HCT116 (cell line): ENCODE data around the gene NEK6. TPM values are rescaled to one million over a fixed set of nuclear protein-coding genes. Genes with fewer than 3 reads are reported as not detected.

Experiments
- ATAC-seq: fragments of 200-7000 bp; cut with Tn5 transposase; 2 replicates; pipeline ENCODE4 v1.9.1; 2020; ENCODE audit warnings: mild to moderate bottlenecking, moderate library complexity
- BruUV-seq: library from RNA; stranded (reverse); fragments of 400-500 nt; replicated peaks from 2 replicates; lab custom pipeline; 2021; lab: Mats Ljungman, UMichigan
- CTCF ChIA-PET: fragments of 300-600 bp; sonication (Branson Sonifier 250); formaldehyde crosslinking; loops from one replicate; lab custom pipeline; 2021; ENCODE audit warnings: antibody characterized with exemption; lab: Charles Lee
- POLR2A ChIA-PET: fragments of 300-600, 350-600 bp; sonication (Branson Sonifier 250); formaldehyde crosslinking; loops from one replicate; lab custom pipeline; 2021; ENCODE audit warnings: antibody characterized with exemption; lab: Charles Lee
- RAD21 ChIA-PET, 2 experiments: fragments of 300-600 bp; sonication (Branson Sonifier 250); formaldehyde crosslinking; loops; one replicate each; lab custom pipeline; 2023; ENCODE audit warnings: low total read pairs in 2 of 2; ENCODE audit not compliant: uncharacterized antibody in 2 of 2, unreplicated experiment in 2 of 2, low non-redundant PET in 1 of 2; lab: Charles Lee
- DNase-seq: peaks from one replicate; pipeline ENCODE4 v3.0.0-alpha.2; 2010; ENCODE audit warnings: low read depth, low spot score
- H2AFZ ChIP-seq: fragments of 200-600 bp; shearing (Covaris generic), sonication (generic); 2 replicates; pipeline ENCODE4 v1.6.1; 2017; ENCODE audit warnings: low read depth, mixed run types, mixed read lengths, antibody characterized with exemption, low read length; ENCODE audit not compliant: poor library complexity, severe bottlenecking
- H3K27ac ChIP-seq: 2 replicates; pipeline ENCODE4 v1.5.1; 2012; ENCODE audit warnings: low read depth, low read length
- H3K27me3 ChIP-seq: fragments of 200-600 bp; sonication (generic); 2 replicates; pipeline ENCODE4 v1.6.1; 2016; ENCODE audit warnings: mixed run types, low read length, mixed read lengths; ENCODE audit not compliant: insufficient read depth
- H3K36me3 ChIP-seq, 2 experiments: fragments of 200-500 bp in 1 of 2; fragments of 200-600 bp in 1 of 2; sonication (Bioruptor generic) in 1 of 2; sonication (generic) in 1 of 2; 2 replicates each; pipeline versions ENCODE4 v1.5.1 to v1.6.1; 2014 to 2016; ENCODE audit warnings: low read length in 2 of 2, inconsistent platforms in 1 of 2, mixed read lengths in 1 of 2, mixed run types in 1 of 2; ENCODE audit not compliant: insufficient read depth in 2 of 2, control insufficient read depth in 1 of 2
- H3K4me1 ChIP-seq, 2 experiments: fragments of 200-600 bp in 1 of 2; sonication (generic) in 1 of 2; 2 replicates each; pipeline versions ENCODE4 v1.5.1 to v1.6.1; 2012 to 2017; ENCODE audit warnings: low read length in 2 of 2, inconsistent platforms in 1 of 2, mild to moderate bottlenecking in 1 of 2, mixed read lengths in 1 of 2, mixed run types in 1 of 2, moderate library complexity in 1 of 2; ENCODE audit not compliant: insufficient read depth in 2 of 2, control insufficient read depth in 1 of 2
- H3K4me2 ChIP-seq: fragments of 200-600 bp; sonication (generic); 2 replicates; pipeline ENCODE4 v1.6.1; 2017; ENCODE audit warnings: mixed run types, low read length, mixed read lengths
- H3K4me3 ChIP-seq, 2 experiments: fragments of 200-600 bp in 1 of 2; sonication (generic) in 1 of 2; replicated peaks in 1 of 2; 2 replicates each; pipeline ENCODE4 v1.5.1; 2011 to 2016; ENCODE audit warnings: low read length in 2 of 2, control low read depth in 1 of 2, low read depth in 1 of 2, mild to moderate bottlenecking in 1 of 2, mixed read lengths in 1 of 2, mixed run types in 1 of 2
- H3K79me2 ChIP-seq: fragments of 200-600 bp; sonication (generic); 2 replicates; pipeline ENCODE4 v1.6.1; 2017; ENCODE audit warnings: mild to moderate bottlenecking, mixed run types, low read length, moderate library complexity, mixed read lengths; ENCODE audit not compliant: insufficient read depth
- H3K9ac ChIP-seq: fragments of 200-600 bp; sonication (generic); 2 replicates; pipeline ENCODE4 v1.6.1; 2016; ENCODE audit warnings: low read length, mixed read lengths
- H3K9me2 ChIP-seq: fragments of 200-600 bp; sonication (generic), shearing (Covaris generic); 2 replicates; pipeline ENCODE4 v1.6.1; 2017; ENCODE audit warnings: mixed run types, mild to moderate bottlenecking, moderate library complexity; ENCODE audit not compliant: insufficient read depth
- H3K9me3 ChIP-seq, 2 experiments: fragments of 200-500 bp in 1 of 2; fragments of 200-600 bp in 1 of 2; sonication (Bioruptor generic) in 1 of 2; sonication (generic) in 1 of 2; 2 replicates each; pipeline ENCODE4 v1.6.1; 2014 to 2017; ENCODE audit warnings: low read length in 2 of 2, mixed read lengths in 2 of 2, inconsistent platforms in 1 of 2, low read depth in 1 of 2, mild to moderate bottlenecking in 1 of 2, mixed run types in 1 of 2, moderate library complexity in 1 of 2; ENCODE audit not compliant: control insufficient read depth in 1 of 2, insufficient read depth in 1 of 2
- H4K20me1 ChIP-seq: fragments of 200-600 bp; sonication (generic), shearing (Covaris generic); 2 replicates; pipeline ENCODE4 v1.6.1; 2017; ENCODE audit warnings: mixed run types, mild to moderate bottlenecking, moderate library complexity; ENCODE audit not compliant: insufficient read depth
- ATF3 ChIP-seq: IDR thresholded peaks from 2 replicates; pipeline ENCODE4 v1.6.1; 2012
- CEBPB ChIP-seq: IDR thresholded peaks from 2 replicates; pipeline ENCODE4 v1.6.1; 2012; ENCODE audit warnings: low read depth
- EGR1 ChIP-seq: IDR thresholded peaks from 2 replicates; pipeline ENCODE4 v1.6.1; 2012; ENCODE audit warnings: low read depth
- ELF1 ChIP-seq: IDR thresholded peaks from 2 replicates; pipeline ENCODE4 v1.6.1; 2012; ENCODE audit warnings: low read depth, borderline replicate concordance
- EZH2phosphoT487 ChIP-seq: fragments of 200-600 bp; IDR thresholded peaks from 2 replicates; pipeline ENCODE4 v1.6.1; 2018; ENCODE audit warnings: antibody characterized with exemption, borderline replicate concordance
- FOSL1 ChIP-seq: IDR thresholded peaks from 2 replicates; pipeline ENCODE4 v1.6.1; 2012; ENCODE audit warnings: low read depth
- REST ChIP-seq: IDR thresholded peaks from 2 replicates; pipeline ENCODE4 v1.6.1; 2012; ENCODE audit warnings: low read depth
- SIN3A ChIP-seq: IDR thresholded peaks from 2 replicates; pipeline ENCODE4 v1.6.1; 2012; ENCODE audit warnings: low read depth
- YY1 ChIP-seq: IDR thresholded peaks from 2 replicates; pipeline ENCODE4 v1.6.1; 2011; ENCODE audit warnings: low read length, low read depth, moderate library complexity, mild to moderate bottlenecking; ENCODE audit not compliant: insufficient replicate concordance; ENCODE audit errors: extremely low read depth
- intact Hi-C: fragments of 100-400 bp; cut with micrococcal nuclease; formaldehyde crosslinking; loops from 2 replicates; pipeline ENCODE4 v1.10.0; 2022
- total RNA-seq: library from RNA; stranded (reverse); gene quantifications from one replicate; pipeline ENCODE4 v1.2.1, GENCODE V29; 2021; ENCODE audit not compliant: unreplicated experiment

The NEK6 gene
- total RNA-seq, 1 experiment from 2014 or later, result 40.8 TPM

- H3K9ac ChIP-seq, result no peak overlapping the region
- no peak overlapping the region; the same call in 1 of the 2 replicates for H3K27ac ChIP-seq
- H3K9me3 ChIP-seq, result no peaks in the 10 kb centered on the region
- H3K4me3 ChIP-seq, result no peak overlapping the region
- no peaks in the 10 kb centered on the region for H4K20me1 ChIP-seq
- ChIA-PET RAD21 (no interaction called here), CTCF (no interaction called here), POLR2A (no interaction called here)
- ATAC-seq, result 0 out of 2 replicates have a peak, but pooled peaks have one; percentile 28
- no peak for DNase-seq
- H3K79me2 ChIP-seq, result peaks cover 76% of the 10 kb centered on the region
- no TSS peak for BruUV-seq
- H3K4me1 ChIP-seq, result peaks cover 15 to 45% of the 10 kb centered on the region in 2 experiments; a peak in 3 of 4 replicates
- peak overlapping the region; percentile 39; the same call in 1 of the 2 replicates for H3K4me2 ChIP-seq
- H3K36me3 ChIP-seq, result no peaks in the 10 kb centered on the region
- no peaks in the 10 kb centered on the region for H3K9me2 ChIP-seq
- TF ChIP-seq EGR1 (no peak), ELF1 (no peak)
- intact Hi-C loops, result no loop called here
- no peak overlapping the region for H2AFZ ChIP-seq
- H3K27me3 ChIP-seq, result no peaks in the 10 kb centered on the region
Measured at GRCh38 chr9:124280176-124280691, 22.5 kb downstream of the NEK6 start.

- no peaks in the 10 kb centered on the region for H3K9me2 ChIP-seq
- intact Hi-C loops, result no loop called here
- no peaks in the 10 kb centered on the region for H3K36me3 ChIP-seq
- DNase-seq (no peak), ATAC-seq (no peak)
- H3K79me2 ChIP-seq, result peaks cover 77% of the 10 kb centered on the region
- no peak overlapping the region for H3K4me3 ChIP-seq
- CTCF ChIA-PET, result no interaction called here
- RAD21 ChIA-PET, result no interaction called here
- BruUV-seq, result no TSS peak
- POLR2A ChIA-PET, result no interaction called here
- H2AFZ ChIP-seq, result no peak overlapping the region
- H3K4me2 ChIP-seq, result no peak overlapping the region
- no peak overlapping the region for H3K27ac ChIP-seq
- no peak overlapping the region for H3K9ac ChIP-seq
- no peaks in the 10 kb centered on the region for H4K20me1 ChIP-seq
- no peak for TF ChIP-seq FOSL1
- TF ChIP-seq EGR1, result no peak
- TF ChIP-seq REST, result no peak
- TF ChIP-seq SIN3A, result no peak
- no peak for TF ChIP-seq YY1
- no peak for TF ChIP-seq CEBPB
- TF ChIP-seq EZH2phosphoT487, result no peak
- TF ChIP-seq ELF1, result no peak
- no peak for TF ChIP-seq ATF3
- no peaks in the 10 kb centered on the region for H3K27me3 ChIP-seq
- no peaks in the 10 kb centered on the region for H3K9me3 ChIP-seq
- H3K4me1 ChIP-seq, result peaks cover 30 to 62% of the 10 kb centered on the region in 2 experiments
Measured at GRCh38 chr9:124281931-124282371, 24.2 kb downstream of the NEK6 start.
